GM19023 (cell line): ENCODE results near the gene ADD1.
A peak's percentile ranks its signal among the peaks of the same experiment; 100 is the strongest.

ENCODE experiments used
- ATAC-seq: cut with Tn5 transposase; IDR thresholded peaks from one replicate; pipeline ENCODE4 v1.9.1; 2021; ENCODE audit warnings: mild to moderate bottlenecking, moderate library complexity; ENCODE audit not compliant: unreplicated experiment

Gene ADD1, protein sequence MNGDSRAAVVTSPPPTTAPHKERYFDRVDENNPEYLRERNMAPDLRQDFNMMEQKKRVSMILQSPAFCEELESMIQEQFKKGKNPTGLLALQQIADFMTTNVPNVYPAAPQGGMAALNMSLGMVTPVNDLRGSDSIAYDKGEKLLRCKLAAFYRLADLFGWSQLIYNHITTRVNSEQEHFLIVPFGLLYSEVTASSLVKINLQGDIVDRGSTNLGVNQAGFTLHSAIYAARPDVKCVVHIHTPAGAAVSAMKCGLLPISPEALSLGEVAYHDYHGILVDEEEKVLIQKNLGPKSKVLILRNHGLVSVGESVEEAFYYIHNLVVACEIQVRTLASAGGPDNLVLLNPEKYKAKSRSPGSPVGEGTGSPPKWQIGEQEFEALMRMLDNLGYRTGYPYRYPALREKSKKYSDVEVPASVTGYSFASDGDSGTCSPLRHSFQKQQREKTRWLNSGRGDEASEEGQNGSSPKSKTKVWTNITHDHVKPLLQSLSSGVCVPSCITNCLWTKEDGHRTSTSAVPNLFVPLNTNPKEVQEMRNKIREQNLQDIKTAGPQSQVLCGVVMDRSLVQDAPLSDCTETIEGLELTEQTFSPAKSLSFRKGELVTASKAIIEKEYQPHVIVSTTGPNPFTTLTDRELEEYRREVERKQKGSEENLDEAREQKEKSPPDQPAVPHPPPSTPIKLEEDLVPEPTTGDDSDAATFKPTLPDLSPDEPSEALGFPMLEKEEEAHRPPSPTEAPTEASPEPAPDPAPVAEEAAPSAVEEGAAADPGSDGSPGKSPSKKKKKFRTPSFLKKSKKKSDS

DNA sequence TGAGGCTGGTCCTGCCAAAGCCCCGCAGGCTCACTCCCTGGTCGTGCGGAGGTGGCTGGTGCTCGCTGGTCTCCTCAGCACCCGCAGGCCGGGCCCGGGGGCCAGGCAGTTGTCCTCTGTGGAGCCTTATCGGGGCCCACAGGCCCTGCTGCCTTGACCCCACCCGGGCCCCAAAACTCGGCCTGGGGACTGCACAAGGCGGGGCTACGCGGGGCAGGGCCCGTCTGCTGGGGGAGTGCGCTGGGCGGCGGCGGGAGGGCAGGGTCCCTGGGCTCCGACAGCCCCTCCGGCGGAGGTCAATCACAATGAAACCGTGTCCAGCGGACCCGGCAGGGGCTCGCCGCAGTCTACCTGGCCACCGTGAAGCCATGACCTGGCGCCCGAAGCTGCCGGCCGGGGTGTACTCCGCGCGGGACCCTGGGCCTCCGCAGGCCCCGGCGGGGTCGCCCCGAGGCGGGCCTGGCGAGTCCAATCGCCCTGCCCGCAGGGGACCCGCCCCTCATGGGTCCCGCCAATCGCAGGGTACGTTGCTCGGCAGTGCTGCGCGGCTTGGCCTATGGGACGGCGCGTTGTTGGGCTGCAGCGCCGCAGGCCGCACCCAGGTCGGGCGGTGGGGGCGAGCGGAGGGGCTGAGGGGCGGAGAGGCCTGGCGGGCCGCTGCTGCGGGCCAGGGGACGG, at the start of gene ADD1:
ADD1 (plus strand) TSS at position 582 of the 678 bp plus-strand sequence. CDS start 32,072 bp downstream, outside the sequence.
- ATAC-seq, result peak; percentile 86

DNA sequence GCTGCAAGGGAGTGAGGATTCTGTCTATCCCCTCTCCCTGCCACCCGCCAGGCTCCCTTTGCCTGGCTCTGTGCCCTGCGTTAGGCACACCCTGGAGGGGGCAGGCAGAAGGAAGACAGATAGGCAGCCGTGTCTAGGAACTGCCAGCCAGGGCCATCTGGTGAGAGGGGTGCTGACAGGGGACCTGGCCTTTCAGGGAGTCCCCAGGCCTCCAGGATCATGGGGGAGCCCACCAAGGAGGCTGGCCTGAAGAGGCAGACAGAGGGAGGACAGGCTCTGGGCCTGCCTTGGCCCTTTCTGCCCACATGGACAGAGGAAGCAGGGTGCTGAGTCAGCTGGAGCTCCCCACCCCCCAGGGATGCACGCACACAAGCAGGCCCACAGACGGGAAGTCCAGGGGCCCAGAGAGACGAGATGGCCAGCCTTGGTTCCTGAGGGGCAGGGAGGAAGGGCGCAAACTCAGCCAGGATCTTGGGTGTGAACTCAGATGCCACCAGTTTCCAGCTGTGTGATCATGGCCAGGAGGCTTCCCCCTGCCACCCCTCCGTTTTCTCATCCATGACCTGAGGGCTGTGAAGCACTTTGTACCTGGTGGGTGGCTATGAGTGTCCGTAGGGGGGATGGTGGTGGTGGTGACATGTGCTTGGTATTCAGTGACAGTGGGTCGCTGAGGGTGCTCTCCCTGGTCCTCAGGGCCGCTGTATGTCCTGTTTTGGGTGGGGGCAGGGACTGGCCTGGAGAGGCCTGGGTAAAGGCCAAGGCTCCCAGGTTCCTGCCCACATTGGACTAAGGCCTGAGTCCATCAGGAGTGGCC, 49.0 kb upstream of the ADD1 start:
- no peak for ATAC-seq

GRCh38 chr4:2795300-2795892, 48.2 kb upstream of the ADD1 start:
- no peak for ATAC-seq

DNA sequence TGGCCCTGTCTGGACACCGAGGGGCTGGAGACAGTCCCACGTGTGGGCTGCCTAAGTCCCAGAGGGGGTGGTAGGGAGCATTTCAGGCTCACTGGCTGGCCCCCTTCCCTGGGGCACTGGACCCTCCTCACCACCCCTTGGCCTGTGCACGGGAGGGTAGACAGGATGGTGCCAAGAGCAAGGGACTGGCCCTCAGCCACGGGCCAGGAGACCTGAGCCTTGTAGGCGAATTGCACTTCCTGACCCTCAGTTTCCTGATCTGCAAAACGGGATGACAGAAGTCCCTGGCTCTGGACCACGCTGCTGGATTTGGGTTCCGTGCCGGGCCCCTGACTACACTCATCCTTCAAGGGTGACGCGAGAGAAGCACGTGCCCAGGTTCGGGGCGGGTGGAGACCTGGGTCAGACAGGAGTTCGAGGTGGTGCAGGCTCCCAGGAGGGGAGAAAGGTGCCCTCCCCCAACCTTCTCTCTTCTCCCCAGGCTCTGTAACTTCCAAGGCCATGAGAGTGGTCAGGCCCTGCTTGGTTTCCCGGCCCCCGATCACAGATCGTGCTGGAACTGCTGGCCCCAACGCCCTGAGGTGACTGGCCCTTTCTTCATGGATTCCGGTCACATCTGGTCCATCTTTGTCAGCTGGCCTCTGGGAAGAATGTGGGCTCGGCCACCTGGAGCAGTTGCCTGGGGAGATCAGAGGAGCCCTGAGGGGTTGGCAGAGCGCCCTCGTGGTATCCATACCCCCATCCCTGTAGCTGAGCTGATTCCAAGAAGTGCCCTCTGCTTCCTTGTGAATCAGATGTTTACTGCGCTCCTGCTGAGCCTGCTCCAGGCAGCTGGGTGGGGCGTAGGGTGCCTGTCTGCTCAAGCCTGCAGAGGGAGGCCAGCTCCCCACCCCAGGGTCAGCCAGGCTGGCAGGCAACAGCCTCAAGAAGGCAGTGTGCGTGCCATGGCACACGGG, 47.5 kb upstream of the ADD1 start:
- ATAC-seq, result no peak

DNA sequence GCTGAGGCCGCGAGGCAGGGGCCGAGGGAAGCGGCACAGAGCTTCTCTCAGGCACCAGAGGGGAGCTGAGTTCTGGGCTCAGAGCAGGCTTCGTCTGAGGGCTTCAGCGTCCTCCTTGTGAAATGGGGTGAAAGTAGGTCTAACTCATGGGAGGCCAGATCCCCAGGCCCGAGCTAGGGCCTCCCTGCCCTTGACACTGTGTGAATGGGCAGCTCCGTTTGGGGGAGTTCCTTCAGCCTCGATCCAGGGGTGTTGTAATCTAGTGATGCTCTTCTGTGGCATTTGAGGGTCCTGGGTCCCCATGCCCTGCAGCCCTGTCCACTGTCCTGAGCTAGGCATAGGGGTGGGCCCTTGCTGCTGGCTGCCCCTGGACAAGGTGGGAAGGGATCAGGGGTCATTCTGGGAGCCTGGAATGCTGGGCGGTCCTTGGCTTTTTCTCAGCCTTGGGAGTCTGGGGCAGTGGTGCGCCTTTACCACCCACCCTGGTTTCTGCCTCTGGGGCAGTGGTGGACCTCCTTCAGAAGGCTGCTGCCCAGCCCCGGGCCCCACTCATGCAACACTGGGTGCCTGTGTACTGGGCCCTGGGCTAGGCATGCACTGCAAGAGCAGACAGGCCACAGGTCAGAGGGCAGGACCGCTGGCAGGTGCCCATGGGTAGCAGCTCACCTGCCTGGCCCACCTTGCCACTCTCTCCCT, 46.6 kb upstream of the ADD1 start:
- no peak for ATAC-seq

DNA sequence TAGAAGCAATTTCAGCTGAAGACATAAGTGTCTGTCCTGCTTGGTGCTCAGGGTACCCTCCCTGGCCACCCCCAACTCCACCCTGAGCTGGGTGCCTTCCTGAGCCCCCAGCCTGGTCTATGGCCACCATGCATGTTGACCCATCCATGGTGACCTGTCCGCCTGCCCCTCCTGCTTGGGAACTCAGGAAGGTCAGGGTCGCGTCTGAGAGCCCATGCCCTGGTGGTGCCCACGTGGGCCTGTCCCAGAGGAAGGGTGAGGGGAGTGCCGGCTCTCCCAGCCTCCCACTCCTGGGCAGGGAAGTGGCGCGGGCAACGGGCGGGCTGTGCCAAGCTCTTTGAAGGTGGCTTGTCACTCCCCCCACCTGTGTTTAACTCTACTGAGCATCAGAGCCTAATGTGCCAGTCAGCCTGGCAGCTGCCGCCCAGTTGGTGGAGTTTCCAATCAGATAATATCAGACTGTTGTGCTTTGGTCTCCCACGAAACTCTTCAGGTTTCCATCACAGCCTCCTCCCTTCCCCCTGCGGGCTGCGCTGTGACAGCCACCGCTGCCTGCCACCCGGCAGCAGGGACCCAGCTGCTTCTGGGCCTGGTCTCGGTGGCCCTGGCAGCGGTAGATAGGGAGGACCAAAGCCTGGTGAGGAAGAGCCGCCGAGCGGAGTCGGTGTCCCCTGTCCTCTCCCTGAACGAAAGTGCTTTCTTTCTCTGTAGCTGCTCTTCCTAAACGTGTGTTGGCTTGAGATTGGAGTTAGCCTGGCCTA, 45.9 kb upstream of the ADD1 start:
- ATAC-seq, result no peak

DNA sequence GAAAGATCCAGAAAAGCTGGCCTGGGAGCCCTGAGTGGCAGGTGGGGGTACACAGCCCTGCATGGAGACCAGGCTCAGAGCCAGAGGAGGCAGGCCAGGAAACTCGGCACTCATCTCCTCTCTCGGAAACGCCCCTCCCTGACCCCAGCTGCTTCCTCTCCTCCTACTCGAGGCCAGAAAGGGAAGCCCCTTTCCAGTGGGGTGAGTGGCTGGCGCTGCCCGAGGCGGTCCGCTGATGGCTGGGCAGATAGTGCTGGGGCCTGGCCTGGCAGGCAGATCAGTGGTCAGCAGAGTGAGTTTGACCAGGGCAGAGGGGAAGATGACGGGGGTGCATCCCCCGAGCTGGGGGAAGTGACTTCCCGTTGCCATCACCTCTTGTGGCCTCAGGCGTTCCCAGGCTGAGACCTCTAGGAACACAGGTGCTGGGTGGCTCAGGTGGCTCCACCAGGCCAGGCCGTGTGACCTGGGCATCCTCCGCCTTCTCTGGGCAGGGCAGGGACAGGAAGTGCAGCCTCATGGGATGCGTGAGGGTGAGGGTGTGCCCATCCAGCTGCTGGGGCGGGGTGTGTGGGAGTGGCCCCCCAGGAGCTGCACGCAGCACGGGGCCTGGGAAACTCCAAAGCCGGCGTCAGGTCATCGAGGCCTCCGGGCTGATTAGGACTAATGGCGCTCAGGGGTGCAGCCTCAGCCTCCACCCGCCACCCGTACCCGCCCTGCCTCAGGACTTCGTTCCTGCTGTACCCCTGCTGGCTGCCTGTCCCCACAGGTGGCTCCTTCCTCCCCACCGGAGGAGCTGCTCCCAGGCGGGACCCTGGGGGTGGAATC, 45.0 kb upstream of the ADD1 start:
- ATAC-seq, result peak; percentile 56

DNA sequence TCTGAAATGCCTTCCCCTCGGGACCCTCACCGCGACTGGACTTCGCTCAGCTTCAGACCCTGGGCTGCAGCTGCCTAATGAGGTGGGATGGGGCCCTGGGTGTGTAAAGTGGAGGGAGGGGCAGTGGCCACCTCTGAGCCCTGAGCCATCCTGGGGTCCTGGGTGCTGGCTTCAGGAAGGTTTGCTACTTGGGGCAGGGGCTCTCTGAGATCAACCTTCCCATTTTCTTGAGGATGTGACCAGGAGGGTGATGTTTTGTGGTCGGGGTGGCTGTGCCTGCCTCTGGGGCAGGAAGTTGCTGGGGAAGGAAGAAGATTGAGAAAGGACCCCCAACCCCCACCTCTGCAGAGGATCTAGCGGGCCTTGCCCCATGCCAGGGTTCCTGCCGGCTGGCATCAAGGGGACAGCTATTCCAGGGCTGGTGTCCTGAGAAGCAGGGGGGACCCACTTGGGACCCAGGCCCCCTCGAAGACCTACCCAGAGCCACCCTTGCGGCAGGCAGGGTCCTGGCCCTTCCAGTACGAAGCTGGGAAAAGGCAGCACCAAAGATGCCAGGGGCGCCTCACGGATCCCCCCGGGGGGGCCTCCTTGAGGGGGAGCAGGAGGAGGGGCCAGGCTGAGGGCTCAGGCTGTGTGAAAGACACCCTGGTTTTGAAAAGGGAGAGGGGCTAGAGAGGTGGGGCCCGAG, 44.3 kb upstream of the ADD1 start:
- no peak for ATAC-seq

- no peak for ATAC-seq
These were observed 43.5 kb upstream of the ADD1 start for GRCh38 chr4:2799971-2800690.

DNA sequence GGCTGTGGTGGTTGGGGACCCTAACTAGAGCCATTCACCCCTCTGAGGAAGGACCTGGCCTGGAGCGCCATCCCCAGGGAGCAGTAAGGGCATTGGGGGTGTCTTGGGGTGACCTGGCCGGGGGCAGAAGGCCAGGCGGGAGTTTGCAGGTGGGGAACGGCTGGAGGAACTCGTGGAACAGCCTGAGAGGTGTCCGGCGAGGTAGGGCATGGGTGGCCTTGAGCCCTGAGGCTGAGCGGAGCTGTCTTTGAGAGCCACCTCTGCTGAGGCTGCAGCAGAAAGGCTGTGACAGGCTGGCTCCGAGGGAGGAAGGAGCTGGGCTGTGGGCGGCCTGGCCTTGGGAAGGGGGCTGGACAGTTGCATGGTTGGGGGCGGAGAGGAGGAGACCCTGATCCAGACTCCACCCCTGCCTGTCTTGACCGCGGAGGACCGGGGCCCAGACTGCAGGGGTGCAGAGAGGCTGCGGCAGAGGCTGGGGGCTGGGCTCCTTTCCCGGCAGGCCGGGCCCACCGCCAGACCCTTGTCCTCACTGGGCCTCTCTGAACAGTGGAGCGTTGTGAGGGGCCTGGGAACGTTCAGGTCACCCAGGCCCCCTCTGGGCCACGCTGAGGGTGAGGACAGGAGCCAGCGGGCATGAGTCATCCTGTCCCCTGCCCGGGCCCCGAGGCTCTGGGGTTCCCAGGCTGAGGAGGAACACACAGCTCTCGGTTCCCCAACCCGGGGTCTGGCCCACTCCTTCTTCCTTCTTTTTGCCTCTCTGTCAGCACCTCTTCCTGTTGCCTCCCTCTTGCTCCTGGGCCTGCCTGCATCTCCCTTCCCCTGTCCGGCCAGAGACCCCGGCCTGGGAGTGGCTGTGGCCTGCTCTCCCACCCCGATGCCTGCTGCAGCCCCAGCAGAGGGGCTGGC, 42.7 kb upstream of the ADD1 start:
- ATAC-seq, result peak; percentile 38

GRCh38 chr4:2802618-2803531, 40.8 kb upstream of the ADD1 start:
- no peak for ATAC-seq

GRCh38 chr4:2803624-2804448, 39.8 kb upstream of the ADD1 start:
- ATAC-seq, result no peak

DNA sequence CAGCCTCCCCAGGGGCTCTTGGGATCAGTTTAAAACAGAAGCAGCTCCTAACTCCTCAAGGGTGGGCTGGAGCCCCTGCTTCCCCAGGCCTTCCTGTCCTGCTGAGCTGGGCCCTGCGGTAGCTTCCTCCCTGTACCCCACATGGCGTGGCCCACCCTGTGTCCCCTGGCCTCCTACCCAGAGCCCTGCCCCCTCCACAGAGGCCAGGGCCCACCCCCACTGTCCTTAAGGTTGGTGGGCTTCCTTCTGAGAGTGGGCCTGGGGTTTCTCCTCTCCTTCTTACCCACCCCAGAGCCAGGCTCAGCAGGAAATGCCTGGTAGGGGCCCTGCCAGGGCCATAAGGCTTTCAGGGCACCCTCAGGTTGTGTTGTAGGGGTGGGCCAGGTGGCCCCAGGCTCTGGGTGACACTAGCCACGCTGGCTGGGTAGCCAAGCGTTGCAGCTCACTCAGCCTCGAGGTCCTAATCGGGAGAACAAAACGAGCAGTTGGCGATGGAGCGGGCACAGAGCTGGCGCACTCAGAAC, 39.1 kb upstream of the ADD1 start:
- no peak for ATAC-seq
